Left lung (tissue), 10 donors: ENCODE measurements around the gene EZH1. TPM values are rescaled to one million over a fixed set of nuclear protein-coding genes. Genes with fewer than 3 reads are reported as not detected.

Experiments used
- ATAC-seq: fragments of 200-7000 bp; cut with Tn5 transposase; one replicate; pipeline ENCODE4 v1.9.1; 2020; ENCODE audit warnings: moderate library complexity
- DNase-seq, 4 donors: peaks; one replicate each; pipeline ENCODE4 v3.0.0-alpha.2; 2013 to 2020
- H3K27ac ChIP-seq, 2 donors: fragments of 200-600 bp; sonication (generic) in 1 of 2; one replicate each; pipeline versions ENCODE4 v1.5.0 to v1.8.0; 2020 to 2021
- H3K27me3 ChIP-seq, 2 donors: fragments of 200-600 bp; sonication (generic) in 1 of 2; one replicate each; pipeline versions ENCODE4 v1.5.0 to v1.8.0; 2020 to 2021
- H3K36me3 ChIP-seq, 2 donors: fragments of 200-600 bp; sonication (generic) in 1 of 2; one replicate each; pipeline versions ENCODE4 v1.5.0 to v1.8.0; 2020 to 2021
- H3K4me1 ChIP-seq, 2 donors: fragments of 200-600 bp; one replicate each; pipeline ENCODE4 v1.8.0; 2021
- H3K4me3 ChIP-seq, 2 donors: fragments of 200-600 bp; sonication (generic) in 1 of 2; one replicate each; pipeline versions ENCODE4 v1.5.0 to v1.8.0; 2020 to 2021; ENCODE audit warnings: mild to moderate bottlenecking in 1 of 2
- H3K9me3 ChIP-seq, 2 donors: fragments of 200-600 bp; sonication (generic) in 1 of 2; one replicate each; pipeline versions ENCODE4 v1.5.0 to v1.8.0; 2020 to 2021
- intact Hi-C, 2 donors: fragments of 100-400 bp; cut with DNase I; formaldehyde crosslinking; loops; one replicate each; pipeline versions ENCODE4 v1.11.2 to v1.14.2; 2022
- polyA plus RNA-seq, 6 donors: library from polyadenylated mRNA; unstranded; fragments of 120-200 nt; gene quantifications; one replicate each; pipeline ENCODE4 v1.2.1, GENCODE V29; 2013; ENCODE audit not compliant: insufficient read length in 6 of 6
- total RNA-seq, 2 donors: library from RNA; stranded (reverse); fragmentation: NEBNext Ultra II Directional; extraction: Animal tissue kit (Norgen Biotek cat#: 25700); gene quantifications; one replicate each; pipeline ENCODE4 v1.2.1, GENCODE V29; 2021
- TF ChIP-seq, protein P1 (sequence below), 2 donors: fragments of 200-600 bp; sonication (generic) in 1 of 2; IDR thresholded peaks; one replicate each; pipeline versions ENCODE4 v1.5.0 to v1.8.0; 2021; ENCODE audit warnings: antibody characterized with exemption in 2 of 2
- donor health status: DM: no; HTN: yes; CAD: no.
- donor health status: DM: no; HTN: no; CAD: no.

Gene EZH1
- total and polyA plus RNA-seq, 8 donors, result 31.5 to 45.9 (median 36.8) TPM

DNA sequence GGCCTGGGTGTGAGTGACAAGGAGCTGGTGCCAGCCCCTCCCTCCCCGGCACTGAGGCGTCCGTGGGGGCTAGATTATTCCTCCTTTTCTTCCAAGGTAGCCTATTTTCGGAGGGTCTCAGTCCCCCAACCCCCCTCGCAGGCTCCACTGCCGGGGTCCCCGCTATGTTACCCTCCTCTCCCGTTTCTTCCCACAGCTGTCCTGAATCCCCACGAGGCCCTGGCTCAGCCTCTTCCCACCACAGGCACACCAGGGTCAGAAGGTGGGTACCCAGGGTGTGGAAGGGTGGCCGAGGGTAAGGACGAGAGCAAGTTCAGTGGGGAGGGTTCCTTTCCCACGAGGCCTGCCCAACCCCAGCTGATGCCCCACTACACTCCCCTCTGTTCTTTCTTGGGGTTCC lies 16.8 kb upstream of the EZH1 start:
- ATAC-seq (no peak), DNase-seq (no peak)
- TF ChIP-seq, protein P1, sequence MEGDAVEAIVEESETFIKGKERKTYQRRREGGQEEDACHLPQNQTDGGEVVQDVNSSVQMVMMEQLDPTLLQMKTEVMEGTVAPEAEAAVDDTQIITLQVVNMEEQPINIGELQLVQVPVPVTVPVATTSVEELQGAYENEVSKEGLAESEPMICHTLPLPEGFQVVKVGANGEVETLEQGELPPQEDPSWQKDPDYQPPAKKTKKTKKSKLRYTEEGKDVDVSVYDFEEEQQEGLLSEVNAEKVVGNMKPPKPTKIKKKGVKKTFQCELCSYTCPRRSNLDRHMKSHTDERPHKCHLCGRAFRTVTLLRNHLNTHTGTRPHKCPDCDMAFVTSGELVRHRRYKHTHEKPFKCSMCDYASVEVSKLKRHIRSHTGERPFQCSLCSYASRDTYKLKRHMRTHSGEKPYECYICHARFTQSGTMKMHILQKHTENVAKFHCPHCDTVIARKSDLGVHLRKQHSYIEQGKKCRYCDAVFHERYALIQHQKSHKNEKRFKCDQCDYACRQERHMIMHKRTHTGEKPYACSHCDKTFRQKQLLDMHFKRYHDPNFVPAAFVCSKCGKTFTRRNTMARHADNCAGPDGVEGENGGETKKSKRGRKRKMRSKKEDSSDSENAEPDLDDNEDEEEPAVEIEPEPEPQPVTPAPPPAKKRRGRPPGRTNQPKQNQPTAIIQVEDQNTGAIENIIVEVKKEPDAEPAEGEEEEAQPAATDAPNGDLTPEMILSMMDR (IDR thresholded peaks at IDR 0.05), result no peak
- no peaks in the 10 kb centered on the region for H3K36me3 ChIP-seq
- no peaks in the 10 kb centered on the region for H3K9me3 ChIP-seq
- intact Hi-C loops, result loop anchor here in 1 of 2 donors (5.0 kb wide), 1 partner anchor 39 kb away; no protein-coding TSS in a partner anchor
- peak overlapping the region; percentile 40 to 49 for H3K4me3 ChIP-seq
- peak overlapping the region; percentile 78 to 80 for H3K27ac ChIP-seq
- H3K27me3 ChIP-seq, result peaks cover 20 to 57% of the 10 kb centered on the region in 2 donors
- peaks cover 4 to 16% of the 10 kb centered on the region in 2 donors for H3K4me1 ChIP-seq

DNA sequence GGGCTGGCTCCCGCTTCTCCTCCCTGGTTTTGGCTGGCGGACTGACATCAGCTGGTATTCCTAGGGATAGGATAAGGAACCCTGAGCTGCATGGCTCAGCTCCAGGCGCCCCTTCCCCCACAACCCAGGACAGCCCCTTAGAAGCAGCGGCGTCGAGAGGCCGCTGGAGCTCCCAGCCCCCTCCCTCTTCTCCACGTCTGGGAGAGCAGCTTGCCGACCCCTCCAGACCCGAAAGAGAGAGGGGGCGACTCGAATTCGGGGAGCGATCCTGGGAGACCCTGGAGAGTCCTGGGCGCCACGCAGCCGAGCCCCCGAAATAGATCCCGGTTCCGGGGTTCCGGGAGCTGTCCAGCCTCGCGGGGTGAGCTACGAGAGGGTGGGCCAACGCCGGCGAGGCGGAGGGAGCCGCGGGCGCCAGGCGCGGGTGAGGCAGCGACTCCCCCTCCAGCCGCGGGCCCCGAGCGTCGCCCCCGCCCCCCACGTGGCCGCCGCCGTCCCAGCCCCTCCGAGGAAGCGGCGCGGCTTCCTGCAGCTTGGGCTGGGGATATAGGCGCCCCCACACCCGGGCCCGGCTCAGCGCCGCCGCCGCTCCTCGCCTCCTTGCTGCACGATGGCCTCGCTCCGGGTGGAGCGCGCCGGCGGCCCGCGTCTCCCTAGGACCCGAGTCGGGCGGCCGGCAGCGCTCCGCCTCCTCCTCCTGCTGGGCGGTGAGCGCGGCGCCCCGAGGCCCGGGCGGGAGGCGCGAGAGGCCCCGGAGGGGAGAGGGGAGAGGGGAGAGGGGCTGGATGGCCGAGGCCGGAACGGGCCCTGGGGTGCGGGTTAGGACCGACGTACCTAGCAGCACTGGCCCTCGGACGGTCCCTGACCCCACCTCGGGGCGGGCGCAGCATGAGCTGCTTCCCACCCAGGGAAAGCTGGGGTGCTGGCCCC lies 16.1 kb upstream of the EZH1 start, which contains the start of gene RAMP2:
Gene RAMP2, plus strand, starts transcription at position 576 of the 930 bp plus-strand sequence. Its CDS starts 35 bp downstream, at position 611.
- peaks cover 20 to 57% of the 10 kb centered on the region in 2 donors for H3K27me3 ChIP-seq
- H3K36me3 ChIP-seq, result no peaks in the 10 kb centered on the region
- peak; percentile 58 for ATAC-seq
- H3K4me1 ChIP-seq, result peaks cover 4 to 16% of the 10 kb centered on the region in 2 donors
- peak within 1 kb of the TSS; percentile 78 to 80 for H3K27ac ChIP-seq
- intact Hi-C loops, result loop anchor here in 1 of 2 donors (5.0 kb wide), 1 partner anchor 39 kb away; no protein-coding TSS in a partner anchor
- TF ChIP-seq, protein P1 (IDR thresholded peaks at IDR 0.05), result no peak
- no peaks in the 10 kb centered on the region for H3K9me3 ChIP-seq
- peak within 1 kb of the TSS; percentile 40 to 49 for H3K4me3 ChIP-seq
- DNase-seq, result peak in 3 of 4 donors; percentile 56 to 83 (median 63)

DNA sequence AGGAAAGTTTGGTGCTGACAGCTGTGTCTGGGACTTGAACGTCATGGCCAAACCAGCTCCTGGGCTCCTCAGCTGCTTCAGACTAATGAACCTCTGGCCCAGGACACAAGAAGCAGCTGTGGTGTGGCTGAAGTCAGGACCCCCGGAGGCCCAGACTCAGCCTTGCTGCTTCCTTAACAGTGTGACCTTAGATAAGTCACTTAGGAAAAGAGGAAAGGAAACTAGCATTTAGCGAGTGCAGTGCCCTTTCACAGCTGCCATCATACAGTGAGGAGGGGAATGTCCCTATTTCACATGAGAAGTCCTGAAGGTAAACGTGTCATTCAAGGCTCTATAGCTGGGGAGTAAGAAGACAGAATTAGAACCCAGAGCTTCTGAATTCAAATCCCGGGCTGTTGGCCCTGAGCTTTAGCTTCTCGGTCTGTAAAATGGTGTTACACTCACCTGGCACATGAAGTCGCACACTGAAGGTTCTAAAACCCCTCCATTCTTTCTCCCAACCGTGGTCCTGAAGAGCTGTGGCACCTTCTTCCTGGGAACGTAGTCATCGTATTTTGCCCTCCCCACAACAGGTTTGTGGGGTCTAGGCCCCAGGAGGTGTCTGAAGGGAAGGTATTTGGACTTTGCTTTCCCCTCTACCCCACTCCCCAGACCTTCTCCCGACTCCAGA lies 15.3 kb upstream of the EZH1 start:
- H3K27ac ChIP-seq, result peak overlapping the region in 1 of 2 donors; percentile 80
- intact Hi-C loops, result loop anchor here in 1 of 2 donors (5.0 kb wide), 1 partner anchor 38 kb away; no protein-coding TSS in a partner anchor
- DNase-seq (no peak), ATAC-seq (no peak)
- H3K4me3 ChIP-seq, result peak overlapping the region in 1 of 2 donors; percentile 49
- no peaks in the 10 kb centered on the region for H3K9me3 ChIP-seq
- peaks cover 20 to 57% of the 10 kb centered on the region in 2 donors for H3K27me3 ChIP-seq
- peaks cover 4 to 16% of the 10 kb centered on the region in 2 donors for H3K4me1 ChIP-seq
- TF ChIP-seq, protein P1 (IDR thresholded peaks at IDR 0.05), result no peak
- no peaks in the 10 kb centered on the region for H3K36me3 ChIP-seq

DNA sequence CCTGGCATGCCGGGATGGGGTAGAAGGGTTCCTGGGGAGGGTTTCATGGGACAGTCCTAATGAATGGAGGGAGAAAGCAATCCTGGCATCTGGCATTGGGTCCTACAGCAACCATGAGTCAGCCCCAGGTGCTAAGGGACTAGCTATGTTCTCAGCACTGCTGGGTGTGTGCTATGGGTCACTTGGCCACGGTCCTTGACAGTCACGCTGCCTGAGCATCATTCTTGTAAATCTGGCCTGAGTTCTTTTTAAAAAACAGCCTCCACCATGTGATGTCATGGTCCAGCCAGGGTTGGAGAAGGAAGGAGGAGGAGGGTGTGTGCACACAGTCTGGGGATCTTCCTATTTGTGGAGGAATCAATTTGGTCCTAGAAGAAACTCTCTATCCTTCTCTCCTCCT lies 9.9 kb upstream of the EZH1 start:
- intact Hi-C loops, result no loop called here
- no peak for ATAC-seq
- DNase-seq, result no peak
- Histone ChIP-seq H3K27me3 (peaks cover 0 to 21% of the 10 kb centered on the region in 2 donors), H3K36me3 (no peaks in the 10 kb centered on the region), H3K4me1 (peaks cover 0 to 11% of the 10 kb centered on the region in 2 donors), H3K27ac (no peak overlapping the region), H3K4me3 (no peak overlapping the region), H3K9me3 (no peaks in the 10 kb centered on the region)
- TF ChIP-seq, protein P1 (IDR thresholded peaks at IDR 0.05), result no peak
